HG02678 (cell line): ENCODE measurements around the gene COX19.

Source experiments
- ATAC-seq: cut with Tn5 transposase; IDR thresholded peaks from one replicate; pipeline ENCODE4 v1.9.1; 2021; ENCODE audit warnings: mild to moderate bottlenecking, moderate library complexity; ENCODE audit not compliant: unreplicated experiment

COX19 gene, protein sequence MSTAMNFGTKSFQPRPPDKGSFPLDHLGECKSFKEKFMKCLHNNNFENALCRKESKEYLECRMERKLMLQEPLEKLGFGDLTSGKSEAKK

DNA sequence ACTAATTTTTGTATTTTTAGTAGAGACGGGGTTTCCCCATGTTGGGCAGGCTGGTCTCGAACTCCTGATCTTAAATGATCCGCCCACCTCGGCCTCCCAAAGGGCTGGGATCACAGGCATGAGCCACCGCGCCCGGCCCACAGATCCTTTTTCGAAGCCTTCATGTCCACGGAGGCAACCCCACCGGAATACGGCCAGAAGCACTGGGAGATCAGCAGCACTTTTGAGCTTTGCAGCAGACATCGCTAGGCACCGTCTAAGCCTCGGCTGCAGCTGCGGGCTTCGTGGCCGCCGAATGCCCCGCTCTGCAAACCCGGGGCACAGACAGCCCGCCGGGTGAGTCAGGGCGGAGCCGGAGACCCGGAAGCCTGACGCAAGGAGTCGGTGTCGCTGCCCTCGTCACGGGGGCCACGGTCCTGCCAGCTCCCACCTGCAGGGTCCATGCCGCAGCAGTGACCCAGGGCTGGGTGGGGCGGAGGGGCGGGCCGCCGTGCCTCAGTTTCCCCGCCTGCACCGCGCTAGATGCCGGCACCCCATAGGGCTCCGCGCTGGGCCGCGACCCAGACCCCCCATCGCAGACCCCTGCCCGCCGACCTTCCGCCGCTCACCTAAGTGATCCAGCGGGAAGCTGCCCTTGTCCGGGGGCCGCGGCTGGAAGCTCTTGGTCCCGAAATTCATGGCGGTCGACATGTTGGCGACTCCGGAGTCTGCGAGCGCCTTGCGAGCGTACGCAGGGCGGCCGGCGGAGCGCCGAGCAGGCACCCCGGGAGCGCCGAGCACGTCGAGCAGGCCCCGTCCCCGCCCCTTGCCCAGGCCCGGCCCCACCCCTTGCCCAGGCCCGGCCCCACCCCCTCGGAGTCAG, at the start of gene COX19:
COX19 (minus strand) TSS at position 730 of the 862 bp plus-strand sequence; CDS start at position 690, 40 bp downstream.
- peak; percentile 75 for ATAC-seq

DNA sequence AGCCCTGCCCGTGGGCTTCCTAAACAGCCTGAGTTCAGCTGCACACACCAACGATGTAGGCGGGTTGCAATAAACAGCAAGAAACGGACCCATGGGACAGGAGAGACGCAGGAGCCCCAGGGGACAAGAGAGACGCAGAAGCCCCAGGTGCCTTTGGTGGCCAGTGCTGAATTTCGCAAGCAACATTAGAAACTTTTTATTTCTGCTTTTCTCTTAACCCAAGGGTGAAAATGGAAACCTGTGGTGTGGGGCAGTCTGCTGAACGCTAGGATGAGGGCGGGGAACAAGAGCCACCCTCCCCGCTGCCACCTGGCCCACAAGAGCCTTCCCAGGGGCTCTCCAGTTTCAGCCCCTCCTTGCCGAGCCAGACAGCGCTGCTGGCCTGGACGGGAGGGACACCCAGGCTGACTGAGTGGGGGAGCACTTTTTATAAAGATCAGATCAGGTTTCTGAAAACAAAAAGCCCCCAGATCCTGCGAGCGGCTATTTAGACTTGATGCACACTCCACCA, 49.0 kb upstream of the COX19 start:
- ATAC-seq, result peak; percentile 52

DNA sequence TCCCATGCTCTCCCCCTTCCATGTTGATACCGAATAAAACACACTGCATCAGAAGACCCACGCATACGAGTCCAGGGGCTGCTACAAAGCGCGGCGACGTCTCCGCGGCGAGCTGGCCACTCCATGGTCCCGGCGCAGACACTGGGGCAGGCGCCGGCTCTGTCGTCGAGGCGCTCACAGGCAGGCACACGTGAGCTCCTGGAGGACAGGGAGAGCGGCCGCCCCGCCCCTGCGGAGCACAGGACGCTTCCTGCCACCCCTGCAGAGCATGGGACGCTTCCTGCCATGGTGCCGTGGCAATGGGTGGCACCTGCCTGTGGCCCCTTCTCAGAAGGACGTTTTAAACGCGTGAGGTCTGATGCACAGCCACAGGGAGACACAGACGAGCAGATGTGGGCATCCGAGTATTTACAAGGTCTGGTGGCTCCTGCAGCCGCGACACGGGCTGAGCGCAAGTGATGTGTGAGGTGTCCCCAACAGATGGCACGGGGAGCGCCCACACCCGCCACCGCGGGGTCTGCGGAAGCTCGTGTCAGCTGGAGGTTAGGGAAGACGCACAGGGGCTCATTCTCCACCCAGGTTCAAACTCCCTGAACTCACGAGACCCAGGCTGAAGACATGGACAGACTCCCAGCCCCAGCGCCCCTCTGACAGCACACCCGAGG, 47.6 kb upstream of the COX19 start:
- no peak for ATAC-seq

DNA sequence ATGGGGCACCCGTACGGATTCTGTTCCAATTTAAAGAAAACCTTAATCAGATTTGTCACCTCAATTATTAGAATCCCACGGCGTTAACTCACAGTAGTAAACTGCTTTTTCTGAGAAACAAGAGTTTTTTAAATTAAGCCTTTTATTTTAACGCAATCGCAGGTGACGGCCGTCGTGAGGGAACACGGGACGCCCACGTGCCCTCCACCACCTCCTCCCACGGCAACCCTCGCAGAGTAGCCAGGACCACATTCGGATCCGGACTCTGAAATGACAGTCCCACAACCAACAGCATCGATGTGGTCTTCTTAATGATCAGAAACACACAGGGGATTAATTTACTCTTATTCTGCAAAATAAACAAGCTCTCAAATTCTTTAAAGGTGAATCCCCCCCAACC, 47.0 kb upstream of the COX19 start:
- ATAC-seq, result no peak

DNA sequence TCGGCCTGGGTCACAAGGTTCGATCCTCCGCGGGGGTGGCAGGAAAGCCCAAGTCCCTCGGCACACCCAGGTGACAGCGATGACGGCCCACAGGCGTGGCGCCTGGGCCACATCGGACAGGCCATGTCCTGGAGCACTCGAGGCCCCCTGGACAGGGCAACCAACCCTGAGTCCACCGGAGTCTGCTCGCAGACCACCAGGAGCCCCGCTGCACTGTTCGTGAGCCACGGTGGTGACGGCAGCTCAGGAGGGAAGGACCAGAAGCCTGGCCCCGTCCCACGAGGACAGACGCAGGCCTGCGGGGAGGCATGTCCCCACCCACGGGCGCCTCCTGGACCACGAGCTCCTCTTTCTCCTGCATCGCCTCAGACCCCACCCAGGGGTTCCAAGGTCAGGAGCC, 46.6 kb upstream of the COX19 start:
- ATAC-seq, result no peak

DNA sequence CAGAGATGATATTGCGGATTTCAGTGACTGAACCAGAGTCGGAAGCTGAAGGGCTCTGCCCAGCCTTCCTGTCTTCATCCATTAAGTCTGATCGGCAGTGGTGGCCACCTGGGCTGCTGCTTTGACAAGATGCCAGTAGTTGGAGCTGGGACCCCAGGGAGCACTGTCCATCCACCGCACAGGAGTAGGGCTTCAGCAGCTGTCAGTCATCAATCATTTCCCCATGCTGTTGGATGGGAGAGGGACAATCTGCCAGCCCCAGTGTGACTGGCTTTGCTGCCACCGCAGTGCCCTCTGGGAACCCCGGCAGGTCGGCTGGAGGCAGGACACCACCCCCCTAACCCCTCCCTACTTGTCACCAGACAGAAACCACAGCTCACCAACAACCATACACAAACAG, 46.0 kb upstream of the COX19 start:
- no peak for ATAC-seq

DNA sequence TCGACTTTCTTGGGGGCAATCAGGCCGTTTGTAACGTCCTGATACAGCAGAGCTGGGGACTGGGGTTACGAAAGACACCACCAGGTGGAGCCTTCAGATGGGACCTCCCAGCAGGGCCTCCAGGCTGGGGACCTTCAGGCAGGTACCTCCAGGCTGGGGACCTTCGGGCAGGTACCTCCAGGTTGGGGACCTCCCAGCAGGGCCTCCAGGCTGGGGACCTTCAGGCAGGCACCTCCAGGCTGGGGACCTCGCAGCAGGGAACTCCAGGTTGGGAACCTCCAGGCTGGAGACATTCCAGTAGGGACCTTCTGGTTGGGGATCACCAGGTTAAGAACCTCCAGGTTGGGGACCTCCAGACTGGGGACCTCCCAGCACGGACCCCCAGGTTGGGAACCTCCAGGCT, 45.5 kb upstream of the COX19 start:
- ATAC-seq, result no peak

DNA sequence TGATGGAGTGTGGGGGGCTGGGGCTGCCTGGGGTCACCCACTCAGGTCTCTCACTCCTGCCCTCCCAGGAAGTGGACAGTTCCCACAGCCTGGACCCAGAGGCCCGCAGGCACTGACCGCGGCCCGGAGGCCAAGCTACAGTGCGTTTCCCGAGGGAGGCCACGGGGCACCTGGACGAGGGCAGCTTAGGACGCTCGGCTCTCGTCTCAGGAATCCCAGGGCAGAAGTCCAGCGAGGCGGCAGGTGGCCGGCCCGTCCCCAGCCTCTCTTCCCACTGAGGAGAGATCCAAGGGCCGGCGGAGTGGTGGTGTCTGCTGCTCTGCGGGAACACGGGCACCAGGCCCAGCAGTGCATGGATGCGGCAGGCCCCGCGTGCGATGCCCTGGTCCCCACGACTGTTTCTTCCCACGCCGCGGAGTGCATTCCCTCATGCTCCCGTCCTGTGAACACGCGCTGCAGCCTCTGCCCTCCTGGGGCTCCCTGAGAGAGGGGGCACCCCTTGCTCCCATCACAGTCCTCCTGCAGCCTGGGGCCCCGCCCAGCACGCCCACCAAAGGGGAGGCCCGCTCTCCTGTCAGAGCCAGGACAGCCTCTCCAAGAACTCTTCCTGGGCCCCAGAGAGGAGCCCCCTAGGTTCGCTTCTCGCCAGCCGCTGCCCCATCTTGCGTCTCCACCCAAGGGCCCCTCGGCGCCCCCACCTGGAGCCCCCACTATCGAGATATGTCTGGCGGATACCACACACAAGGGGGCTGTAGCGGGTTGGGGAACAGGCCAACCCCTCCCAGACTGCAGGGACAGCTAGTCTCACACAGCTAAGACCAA, 44.7 kb upstream of the COX19 start:
- no peak for ATAC-seq

DNA sequence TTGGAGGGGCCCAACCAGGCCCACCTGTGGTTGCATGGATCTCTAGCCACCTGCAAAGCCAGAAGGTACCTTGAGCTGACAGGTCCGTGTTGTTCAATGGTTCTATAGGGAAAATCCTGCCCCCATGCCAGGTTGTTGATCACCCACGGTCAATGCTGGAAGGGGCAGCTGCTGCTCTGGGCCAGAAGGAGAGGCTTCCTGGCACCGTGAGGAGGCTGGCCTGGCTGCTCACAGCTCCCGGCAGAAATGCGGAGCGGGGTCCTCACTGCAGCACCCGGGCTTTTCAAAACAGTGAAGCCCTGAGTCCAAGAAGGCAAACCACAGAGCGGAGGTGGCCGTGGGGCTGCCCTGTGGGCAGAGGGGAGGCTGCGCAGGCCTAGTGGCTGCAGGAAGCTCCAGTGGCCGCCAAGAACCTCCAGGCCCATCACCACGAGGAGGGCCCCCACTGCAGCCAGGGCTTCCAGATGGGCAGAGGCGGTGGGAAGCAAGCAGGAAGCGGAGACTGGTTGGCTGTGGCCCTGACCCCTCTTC, 44.0 kb upstream of the COX19 start:
- no peak for ATAC-seq

DNA sequence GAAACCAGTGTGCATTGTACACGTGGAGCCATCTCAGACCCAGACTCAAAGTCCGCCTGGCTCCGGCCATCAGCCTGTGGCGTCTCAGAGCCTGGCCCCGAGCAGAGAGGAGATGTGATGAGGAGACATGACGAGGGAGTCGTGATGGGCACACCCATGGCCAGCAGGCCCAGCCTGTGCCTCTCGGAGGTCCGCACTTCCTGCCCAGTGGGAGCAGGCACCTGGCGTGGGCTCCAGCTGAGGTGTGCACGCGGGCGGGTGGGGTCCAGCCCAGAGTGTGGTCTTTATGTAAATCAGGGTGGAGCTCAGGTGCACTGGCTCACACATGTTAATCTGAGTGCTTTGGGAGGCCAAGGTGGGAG, 43.0 kb upstream of the COX19 start:
- ATAC-seq, result no peak

DNA sequence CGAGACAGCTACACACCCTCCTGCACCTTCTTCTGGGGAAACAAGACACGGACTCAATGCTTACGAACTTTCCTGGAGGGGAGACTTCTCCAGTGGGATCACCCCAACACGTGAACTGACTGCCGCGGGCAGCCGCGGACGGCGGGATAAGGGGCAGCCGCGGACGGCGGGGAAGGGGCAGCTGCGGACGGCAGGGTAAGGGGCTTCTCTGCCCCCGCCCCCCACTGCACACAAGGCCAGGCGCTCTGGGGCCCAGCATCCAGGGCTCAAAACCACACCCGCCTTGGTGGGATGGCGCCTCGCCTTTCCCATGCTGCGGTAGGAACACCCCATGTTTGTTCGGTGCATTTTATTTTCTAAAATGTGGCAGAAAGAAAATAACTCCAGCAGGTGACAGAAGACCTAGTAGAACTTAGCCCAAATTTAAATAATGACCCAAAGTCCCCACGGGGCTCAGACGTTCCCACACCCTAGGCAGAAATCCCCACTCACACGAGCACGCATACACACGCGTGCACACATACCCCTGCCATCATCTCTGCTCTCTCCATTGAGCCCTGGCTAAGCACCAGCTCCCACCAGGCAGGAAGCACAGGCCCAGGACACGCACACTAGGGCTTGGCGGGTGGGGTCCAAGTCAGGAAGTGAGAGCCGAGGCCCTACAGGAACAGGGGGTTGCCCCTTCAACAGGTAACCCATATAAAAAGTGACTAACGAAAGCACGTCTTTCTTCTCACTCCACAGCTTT, 42.4 kb upstream of the COX19 start:
- ATAC-seq, result no peak

DNA sequence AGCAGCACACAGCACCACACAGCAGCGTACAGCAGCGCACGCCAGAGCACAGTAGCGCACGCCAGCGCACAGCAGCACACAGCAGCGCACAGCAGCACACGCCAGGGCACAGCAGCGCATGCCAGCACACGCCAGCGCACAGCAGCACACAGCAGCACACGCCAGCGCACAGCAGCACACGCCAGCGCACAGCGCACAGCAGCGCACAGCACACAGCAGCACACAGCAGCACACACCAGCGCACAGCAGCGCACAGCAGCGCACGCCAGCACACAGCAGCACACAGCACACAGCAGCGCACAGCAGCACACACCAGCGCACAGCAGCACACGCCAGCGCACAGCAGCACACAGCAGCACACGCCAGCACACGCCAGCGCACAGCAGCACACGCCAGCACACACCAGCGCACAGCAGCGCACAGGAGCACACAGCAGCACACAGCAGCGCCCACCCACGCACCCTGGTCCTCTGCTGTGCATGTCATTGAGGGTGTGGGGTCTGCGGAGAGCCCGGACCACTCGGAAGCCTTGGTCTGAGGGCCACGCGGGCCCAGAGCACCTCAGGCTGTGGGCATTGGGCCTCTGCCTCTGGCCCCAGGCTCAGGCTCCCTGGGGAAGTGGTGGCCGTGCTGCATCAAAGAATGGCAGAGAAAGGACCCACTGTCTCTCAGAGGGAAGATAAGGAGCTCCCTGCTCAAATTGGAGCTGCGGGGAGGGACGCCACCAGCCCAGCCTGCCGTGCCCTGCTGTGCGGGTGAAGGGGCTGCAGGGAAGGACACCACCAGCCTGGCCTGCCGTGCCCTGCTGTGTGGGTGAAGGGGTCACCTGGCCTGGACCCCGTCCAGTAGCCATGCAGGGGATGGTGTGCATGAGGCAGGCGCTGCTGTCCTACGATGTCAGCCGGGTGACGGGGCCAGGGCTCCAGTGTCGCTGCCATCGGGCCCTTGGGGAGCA, 41.5 kb upstream of the COX19 start:
- ATAC-seq, result no peak

DNA sequence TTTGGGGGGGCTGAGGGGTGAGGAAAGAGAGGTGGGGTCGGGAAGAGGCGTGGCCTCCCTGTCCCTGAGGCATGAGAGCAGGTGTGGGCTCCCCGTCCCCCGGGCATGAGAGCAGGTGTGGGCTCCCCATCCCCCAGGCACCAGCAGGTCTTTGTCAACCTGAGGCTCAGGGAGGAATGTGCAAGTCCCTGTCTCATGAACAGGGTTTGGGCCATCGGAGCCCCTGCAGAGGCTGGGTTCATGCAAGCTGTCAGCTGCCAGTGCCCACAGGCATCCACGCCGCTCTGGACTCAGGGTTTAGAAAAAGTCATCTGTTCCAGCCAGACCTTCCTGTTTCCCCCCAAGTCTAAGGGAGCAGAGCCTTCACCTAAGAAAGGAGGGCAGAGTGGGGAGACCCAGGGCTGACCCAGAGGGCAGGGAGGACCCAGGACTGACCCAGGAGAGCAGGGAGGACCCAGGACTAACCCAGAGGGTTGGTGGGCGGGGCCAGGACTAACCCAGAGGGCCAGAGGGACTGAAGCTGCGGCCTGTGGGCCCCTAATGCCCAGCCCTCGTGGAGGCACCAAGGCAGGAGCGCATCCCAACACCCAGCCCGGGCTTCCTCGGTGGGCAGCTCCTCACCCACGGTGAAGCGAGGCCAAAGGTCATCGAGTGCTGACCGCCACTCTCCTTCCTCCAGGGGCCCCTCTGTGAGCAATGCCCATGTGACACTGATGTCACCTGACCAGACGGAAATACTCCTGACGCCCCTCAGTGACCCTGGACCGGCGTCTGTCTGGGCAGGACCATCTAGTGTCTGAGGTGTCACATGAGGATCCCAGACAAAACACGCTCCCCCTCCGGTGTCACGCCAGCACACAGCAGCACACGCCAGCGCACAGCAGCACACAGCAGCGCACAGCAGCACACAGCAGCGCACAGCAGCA, 40.1 kb upstream of the COX19 start:
- ATAC-seq, result no peak

DNA sequence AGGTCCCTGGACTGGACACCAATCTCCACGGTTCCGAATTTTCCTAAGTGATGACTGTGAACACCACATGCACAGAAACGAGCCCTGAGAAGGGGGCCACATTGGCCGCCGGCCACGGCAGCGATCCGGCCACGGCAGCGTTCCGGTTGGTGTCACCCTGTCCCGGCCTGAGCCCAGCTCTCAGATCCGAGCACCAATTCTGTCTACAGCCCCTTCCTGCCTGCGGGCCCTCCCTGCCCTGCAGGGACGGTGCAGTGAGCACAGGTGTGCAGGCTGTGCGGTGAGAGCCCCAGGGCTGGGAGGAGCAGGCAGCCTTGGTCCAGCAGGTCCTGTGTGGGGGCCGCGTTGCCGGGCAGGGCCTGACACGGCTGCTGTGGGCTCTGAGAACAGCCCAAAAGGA, 39.3 kb upstream of the COX19 start:
- ATAC-seq, result no peak

DNA sequence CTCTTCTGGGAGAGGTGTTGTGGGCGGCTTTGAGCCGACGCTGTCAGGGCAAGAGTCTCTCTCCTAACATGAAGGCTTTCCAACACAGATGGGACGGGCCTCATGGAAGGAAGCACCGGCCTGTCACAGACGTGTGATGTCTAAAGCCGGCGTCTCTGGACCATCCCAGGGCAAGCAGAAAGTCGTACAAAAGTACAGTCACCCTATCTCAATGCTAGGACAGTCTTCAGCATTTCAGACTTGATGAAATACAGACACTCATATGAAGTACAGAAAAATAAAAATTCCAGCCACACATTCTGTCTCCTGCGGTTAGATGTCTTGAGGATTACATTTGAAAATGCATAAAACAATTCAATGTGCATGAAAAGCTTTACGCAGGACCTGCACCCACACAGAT, 38.2 kb upstream of the COX19 start:
- ATAC-seq, result no peak

DNA sequence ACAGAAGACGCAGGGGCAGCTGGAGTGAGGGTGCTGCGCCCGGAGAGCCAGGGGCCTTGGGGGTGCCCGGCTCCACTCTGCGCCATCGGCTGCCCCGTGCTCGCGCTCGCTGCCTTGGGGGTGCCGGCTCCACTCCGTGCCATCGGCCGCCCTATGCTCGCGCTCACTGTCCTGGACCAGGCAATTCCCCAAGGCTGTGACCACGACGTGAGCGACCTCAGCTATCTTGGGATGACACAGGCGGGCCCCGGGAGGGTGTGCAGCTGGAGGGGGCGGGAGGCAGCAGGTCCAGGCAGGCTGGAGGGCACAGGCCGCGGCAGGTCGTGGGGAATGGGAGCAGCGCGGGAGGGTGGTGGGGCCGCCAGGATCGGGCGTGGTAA, 37.4 kb upstream of the COX19 start:
- no peak for ATAC-seq

DNA sequence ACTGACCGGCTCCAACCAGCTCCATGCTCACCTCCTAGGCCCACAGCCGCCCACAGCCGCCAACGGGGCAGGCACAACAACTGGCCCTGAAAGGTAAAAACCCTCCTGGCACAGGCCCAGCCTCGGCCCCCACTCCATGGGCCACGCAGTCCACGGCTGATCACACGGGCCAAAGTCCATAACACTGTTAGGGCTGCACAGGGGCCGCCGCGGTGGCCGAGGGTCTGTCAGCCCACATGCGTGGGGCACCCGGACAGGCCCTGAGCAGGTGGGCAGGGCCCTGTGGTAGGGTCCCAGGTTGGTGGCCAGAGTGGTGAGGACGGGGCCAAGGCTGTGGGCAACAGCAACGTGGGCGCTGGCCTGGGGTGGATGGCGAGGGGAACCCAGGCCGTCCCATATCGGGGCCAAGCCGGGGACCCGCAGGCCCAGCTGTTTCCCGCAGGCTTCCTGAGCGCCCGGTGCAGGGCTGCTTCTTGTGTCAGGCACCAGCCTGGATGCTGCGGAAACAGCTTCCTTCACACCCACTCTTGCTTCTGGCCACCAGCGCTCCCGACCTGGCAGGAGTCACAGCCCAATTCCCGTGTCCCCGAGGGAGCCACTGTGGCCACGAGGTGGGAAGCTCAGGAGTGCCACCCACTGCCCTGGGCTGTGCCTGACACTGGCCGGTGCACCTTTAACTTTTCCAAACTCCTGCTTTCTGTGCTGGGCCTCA, 36.8 kb upstream of the COX19 start:
- ATAC-seq, result no peak
